ENCODE measurements around the gene ISLR. TPM values are rescaled to one million over a fixed set of nuclear protein-coding genes. Genes with fewer than 3 reads are reported as not detected.

The ISLR gene
- total and polyA plus RNA-seq, 2 of the 8 experiments (the other 6 are each of a cell fraction or from before 2014, with no cell fraction given), result 0.29 to 0.35 TPM

DNA sequence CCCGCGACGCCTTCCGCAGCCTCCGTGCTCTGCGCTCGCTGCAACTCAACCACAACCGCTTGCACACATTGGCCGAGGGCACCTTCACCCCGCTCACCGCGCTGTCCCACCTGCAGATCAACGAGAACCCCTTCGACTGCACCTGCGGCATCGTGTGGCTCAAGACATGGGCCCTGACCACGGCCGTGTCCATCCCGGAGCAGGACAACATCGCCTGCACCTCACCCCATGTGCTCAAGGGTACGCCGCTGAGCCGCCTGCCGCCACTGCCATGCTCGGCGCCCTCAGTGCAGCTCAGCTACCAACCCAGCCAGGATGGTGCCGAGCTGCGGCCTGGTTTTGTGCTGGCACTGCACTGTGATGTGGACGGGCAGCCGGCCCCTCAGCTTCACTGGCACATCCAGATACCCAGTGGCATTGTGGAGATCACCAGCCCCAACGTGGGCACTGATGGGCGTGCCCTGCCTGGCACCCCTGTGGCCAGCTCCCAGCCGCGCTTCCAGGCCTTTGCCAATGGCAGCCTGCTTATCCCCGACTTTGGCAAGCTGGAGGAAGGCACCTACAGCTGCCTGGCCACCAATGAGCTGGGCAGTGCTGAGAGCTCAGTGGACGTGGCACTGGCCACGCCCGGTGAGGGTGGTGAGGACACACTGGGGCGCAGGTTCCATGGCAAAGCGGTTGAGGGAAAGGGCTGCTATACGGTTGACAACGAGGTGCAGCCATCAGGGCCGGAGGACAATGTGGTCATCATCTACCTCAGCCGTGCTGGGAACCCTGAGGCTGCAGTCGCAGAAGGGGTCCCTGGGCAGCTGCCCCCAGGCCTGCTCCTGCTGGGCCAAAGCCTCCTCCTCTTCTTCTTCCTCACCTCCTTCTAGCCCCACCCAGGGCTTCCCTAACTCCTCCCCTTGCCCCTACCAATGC is 2.0 kb downstream of the ISLR start (continued):
- TF ChIP-seq HDAC6 (IDR thresholded peaks at IDR 0.05; ENCODE audit: low read depth, low read length) (no peak), EP300 (IDR thresholded peaks at IDR 0.05; ENCODE audit: borderline replicate concordance in 1 of 2, low read depth in 2 of 2, low read length in 2 of 2) (no peak), TAF7 (optimal IDR thresholded peaks at IDR 0.05; ENCODE audit: borderline replicate concordance, low read depth, low read length) (no peak), NANOG (IDR thresholded peaks at IDR 0.05; ENCODE audit: insufficient read depth, low read depth, low read length, poor library complexity, severe bottlenecking) (no peak), SUZ12 (IDR thresholded peaks at IDR 0.05; ENCODE audit: low read length) (no peak), ASH2L (IDR thresholded peaks at IDR 0.05; ENCODE audit: low read length) (no peak), SRF (IDR thresholded peaks at IDR 0.05; ENCODE audit: low read depth, low read length) (no peak), POLR2A (IDR thresholded peaks at IDR 0.05; ENCODE audit: control extremely low read depth in 1 of 2, low read depth in 2 of 2, low read length in 2 of 2) (no peak), KDM4A (IDR thresholded peaks at IDR 0.05; ENCODE audit: low read depth, low read length, severe bottlenecking) (no peak)
- TF ChIP-seq, protein P1, sequence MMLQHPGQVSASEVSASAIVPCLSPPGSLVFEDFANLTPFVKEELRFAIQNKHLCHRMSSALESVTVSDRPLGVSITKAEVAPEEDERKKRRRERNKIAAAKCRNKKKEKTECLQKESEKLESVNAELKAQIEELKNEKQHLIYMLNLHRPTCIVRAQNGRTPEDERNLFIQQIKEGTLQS (IDR thresholded peaks at IDR 0.05; ENCODE audit: insufficient read depth, low read depth, low read length), result no peak

Measured in H1 (cell line).